Endometrial microvascular endothelial cells (primary cell): ENCODE measurements around the gene SPPL3. TPM values are rescaled to one million over a fixed set of nuclear protein-coding genes. Genes with fewer than 3 reads are reported as not detected.
"Not testable (repeated sequence)": the region's sequence is repeated elsewhere in the genome, so short reads cannot be mapped to it uniquely, and the experiment has no call there.

Experiments used
- in situ Hi-C: cut with HindIII; loops from 2 replicates; pipeline ENCODE4 v1.10.0; 2017; ENCODE audit warnings: low sequenced_read_pairs, low pct_unique_long_range_greater_than_20kb; ENCODE audit errors: inconsistent ontology term
- total RNA-seq: library from RNA; depleted of rRNA; stranded (reverse); fragments of >200 nt; gene quantifications from one replicate; pipeline ENCODE4 v1.2.3, GENCODE V29; 2015; ENCODE audit errors: inconsistent ontology term

Gene SPPL3
- total RNA-seq, 1 donor from 2014 or later, result 14.1 TPM

DNA sequence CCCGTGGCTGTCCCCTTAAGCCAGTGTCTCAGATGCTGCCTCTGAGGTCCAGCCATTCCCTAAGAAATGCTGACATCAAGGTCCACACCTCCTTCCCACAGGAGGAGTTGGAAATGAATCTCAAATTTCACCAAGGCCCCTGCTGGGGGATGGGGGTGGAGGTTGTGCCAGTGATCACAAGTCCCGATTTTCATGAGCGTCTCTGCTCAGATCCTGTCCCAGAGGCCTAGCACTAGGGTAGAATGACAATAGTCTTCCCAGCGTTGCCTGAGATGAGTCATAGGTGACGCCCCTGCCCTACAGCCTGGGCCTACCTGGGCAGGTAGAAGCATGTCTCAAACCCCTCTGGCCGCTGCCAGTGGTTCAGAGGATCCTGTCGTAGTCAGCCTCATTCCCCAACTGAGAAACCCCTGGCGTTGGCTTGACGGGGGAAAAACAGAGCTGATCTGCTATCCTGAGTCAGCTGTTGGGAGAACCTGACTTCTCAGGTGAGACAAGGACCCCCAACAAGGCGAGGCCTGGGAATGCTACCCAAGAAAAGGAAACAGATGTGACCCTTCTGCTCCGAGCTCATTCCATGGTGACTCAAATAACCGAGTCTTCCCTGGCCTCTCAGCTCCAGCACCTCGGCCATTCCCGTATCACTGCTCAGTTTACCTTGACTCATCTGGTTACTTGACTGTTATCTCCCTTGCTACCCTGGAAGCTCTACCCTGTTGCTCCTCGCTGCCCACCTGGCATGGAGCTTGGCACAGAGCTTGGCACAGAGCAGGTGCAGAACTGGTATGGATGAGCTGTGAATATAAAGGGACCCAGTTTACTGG lies 21.8 kb upstream of the SPPL3 start:
- in situ Hi-C loops, result no loop called here

GRCh38 chr12:120922279-120922678 lies 18.1 kb upstream of the SPPL3 start:
- in situ Hi-C loops, result no loop called here

- in situ Hi-C loops, result no loop called here
Observed at GRCh38 chr12:120921637-120922036, 17.5 kb upstream of the SPPL3 start.

GRCh38 chr12:120920178-120920577 lies 16.0 kb upstream of the SPPL3 start:
- in situ Hi-C loops, result no loop called here

DNA sequence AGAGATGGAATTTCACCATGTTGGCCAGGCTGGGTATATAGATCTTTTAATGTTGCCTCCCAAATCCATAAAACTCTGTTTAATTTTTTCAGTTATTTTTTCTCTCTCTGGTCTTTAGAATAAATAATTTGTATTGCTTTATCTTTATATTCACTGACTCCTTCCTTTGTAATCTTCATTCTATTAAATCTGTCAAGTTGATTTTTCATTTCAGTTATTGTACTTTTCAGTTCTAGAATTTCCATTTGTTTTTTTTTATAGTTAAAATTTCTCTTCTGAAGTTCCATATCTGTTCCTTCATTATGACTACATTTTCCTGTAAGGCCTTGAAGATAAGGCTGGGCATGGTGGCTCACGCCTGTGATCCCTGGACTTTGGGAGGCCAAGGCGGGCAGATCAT lies 13.6 kb upstream of the SPPL3 start:
- in situ Hi-C loops, result no loop called here

- in situ Hi-C loops, result no loop called here
Observed at GRCh38 chr12:120916561-120916960, 12.4 kb upstream of the SPPL3 start.

DNA sequence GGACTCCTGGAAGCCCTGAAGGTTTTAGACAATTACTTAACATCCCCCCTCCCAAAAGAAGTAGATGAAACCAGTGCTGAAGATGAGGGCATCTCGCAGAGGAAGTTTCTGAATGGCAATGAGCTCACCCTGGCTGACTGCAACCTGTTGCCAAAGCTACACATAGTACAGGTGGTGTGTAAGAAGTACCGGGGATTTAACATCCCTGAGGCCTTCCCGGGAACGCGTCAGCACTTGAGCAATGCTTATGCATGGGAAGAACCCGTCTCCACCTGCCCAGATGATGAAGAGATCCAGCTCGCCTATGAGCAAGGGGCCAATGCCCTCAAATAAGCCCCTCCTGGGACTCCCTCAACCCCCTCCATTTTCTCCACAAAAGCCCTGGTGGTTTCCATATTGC lies 10.6 kb upstream of the SPPL3 start:
- in situ Hi-C loops, result no loop called here

- in situ Hi-C loops, result no loop called here
Observed at GRCh38 chr12:120909633-120910298, 5.6 kb upstream of the SPPL3 start.

DNA sequence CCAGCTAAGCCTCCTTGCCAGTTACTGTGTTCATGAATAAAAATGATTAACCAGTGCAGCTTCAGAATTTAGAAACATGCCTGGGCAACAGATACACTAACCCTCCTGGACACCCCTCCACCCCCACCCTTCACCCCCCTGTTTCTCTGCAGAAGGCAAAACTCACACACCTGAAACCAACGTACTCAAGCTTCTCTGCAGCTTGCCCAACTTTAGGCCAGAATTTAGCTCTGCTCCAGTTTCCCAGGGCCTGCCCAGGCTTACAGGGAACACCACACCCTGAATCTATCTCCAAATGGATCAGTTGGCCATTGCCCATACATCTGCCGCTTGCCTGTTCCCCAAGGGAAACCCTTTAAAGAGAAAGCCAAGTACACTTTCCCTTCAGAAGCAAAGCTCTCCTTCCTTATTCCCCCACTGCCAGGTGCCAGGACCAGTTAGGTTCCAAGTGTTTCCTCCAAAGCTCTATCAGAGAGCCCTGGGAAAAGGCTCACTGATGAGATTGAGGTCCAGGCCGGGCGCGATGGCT lies 1.8 kb upstream of the SPPL3 start:
- in situ Hi-C loops, result no loop called here

- in situ Hi-C loops, result no loop called here
Observed at GRCh38 chr12:120903412-120904196, 554 bp downstream of the SPPL3 start.

GRCh38 chr12:120902846-120903411 lies 1.2 kb downstream of the SPPL3 start:
- in situ Hi-C loops, result no loop called here

GRCh38 chr12:120901818-120902217 lies 2.3 kb downstream of the SPPL3 start:
- in situ Hi-C loops, result no loop called here

GRCh38 chr12:120901101-120901500 lies 3.1 kb downstream of the SPPL3 start:
- in situ Hi-C loops, result not testable (repeated sequence)

GRCh38 chr12:120895532-120895931 lies 8.6 kb downstream of the SPPL3 start:
- in situ Hi-C loops, result no loop called here

DNA sequence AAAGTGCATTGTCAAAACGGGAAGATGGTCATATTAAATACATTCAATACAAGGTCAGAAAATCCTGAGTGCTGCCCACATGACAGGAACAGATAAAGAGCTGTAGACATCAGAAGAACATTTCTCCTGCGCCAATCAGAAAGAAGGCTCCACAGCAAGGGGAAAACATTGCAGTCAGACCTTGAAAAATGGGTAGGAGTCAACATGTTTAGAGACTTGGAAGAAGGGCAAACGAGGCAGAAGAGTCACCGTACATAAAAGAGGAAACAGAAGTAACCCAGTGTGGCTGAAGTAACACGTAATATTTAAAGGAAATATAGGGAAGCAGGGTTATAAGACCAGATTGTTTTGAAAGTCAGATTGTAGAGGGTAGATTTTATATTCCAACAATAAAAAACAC lies 11.9 kb downstream of the SPPL3 start:
- in situ Hi-C loops, result no loop called here

GRCh38 chr12:120890963-120891362 lies 13.2 kb downstream of the SPPL3 start:
- in situ Hi-C loops, result no loop called here

DNA sequence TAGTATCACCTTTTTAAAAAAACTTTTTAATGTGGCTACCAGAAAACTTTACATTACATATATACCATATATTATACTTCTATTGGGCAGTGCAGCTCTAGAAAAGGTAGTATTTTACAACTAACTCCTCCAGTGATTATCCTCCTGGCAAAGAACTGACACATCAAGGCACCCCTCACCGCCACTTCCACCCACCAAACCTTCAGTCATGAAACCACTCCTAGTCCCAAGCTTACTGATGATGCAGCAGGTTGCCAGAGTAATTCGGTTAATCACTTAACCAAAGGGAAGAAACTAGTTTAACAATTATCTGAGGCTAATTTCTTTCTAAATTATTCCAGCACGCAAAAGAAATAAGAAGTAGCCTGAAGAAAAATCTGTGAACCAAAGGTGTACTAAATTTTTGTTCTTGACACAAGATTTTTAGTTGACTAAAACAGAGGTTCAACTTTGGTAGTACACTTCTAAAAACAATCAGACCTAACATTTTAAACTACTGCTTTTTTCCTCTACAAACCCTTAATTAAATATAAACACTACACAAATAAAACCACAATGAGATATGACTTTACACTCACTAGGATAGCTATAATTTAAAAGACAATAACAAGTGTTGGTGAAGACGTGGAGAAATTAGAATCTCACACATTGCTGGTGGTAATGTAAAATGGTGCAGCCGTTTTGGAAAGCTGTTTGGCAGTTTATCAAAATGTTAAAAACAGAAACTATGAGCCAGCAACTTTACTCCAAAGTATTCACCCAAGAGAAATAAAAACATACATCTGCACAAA lies 16.7 kb downstream of the SPPL3 start:
- in situ Hi-C loops, result no loop called here

GRCh38 chr12:120886199-120887018 lies 17.7 kb downstream of the SPPL3 start:
- in situ Hi-C loops, result no loop called here
